ENCODE data around the gene C1orf232. TPM values are rescaled to one million over a fixed set of nuclear protein-coding genes. Genes with fewer than 3 reads are reported as not detected.

C1orf232 gene
- total and polyA plus RNA-seq, 2 donors (not counting 3 experiments of a cell fraction or from before 2014, with no cell fraction given): not detected

DNA sequence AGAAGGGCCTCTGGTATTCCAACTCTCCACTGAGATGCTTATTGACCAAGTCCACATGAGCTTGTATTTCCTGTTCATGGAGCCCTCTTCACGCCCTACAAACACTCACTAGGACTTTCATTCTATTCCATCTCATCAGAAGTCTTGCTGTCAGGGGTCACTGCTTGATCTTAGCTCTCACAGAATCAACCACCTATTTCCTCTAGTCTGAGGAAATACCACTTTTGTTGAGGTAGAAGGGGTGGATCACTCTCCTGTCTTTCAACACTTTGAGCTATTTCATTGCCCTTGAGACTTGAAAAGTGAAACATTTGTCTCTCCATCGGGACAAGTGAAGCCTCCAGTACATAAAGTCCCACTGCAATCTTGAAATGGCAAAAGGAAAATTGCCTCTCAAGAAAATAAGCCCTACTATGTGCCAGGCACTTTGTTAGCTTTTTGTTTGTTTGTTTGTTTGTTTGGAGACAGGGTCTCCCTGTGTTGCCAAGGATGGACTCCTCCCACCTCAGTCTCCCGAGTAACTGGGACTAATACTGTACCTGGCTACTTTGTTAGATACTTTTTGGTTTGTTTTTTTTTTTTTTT, 29.7 kb downstream of the C1orf232 start:
- Histone ChIP-seq H3K4me1 (ENCODE audit: control insufficient read depth, extremely low read depth, insufficient read depth, low read length) (no peaks in the 10 kb centered on the region), H3K4me2 (ENCODE audit: insufficient read depth, low read length) (no peak overlapping the region), H3K4me3 (replicated peaks in 1 of 3; ENCODE audit: insufficient read depth in 1 of 3, low read depth in 1 of 3, low read length in 3 of 3) (no peak overlapping the region), H3K27ac (ENCODE audit: insufficient read depth, low read depth, low read length) (no peak overlapping the region), H3K79me2 (ENCODE audit: control insufficient read depth, insufficient read depth, low read length) (no peaks in the 10 kb centered on the region), H2AFZ (ENCODE audit: low read depth, low read length) (no peak overlapping the region), H3K9ac (replicated peaks; ENCODE audit: extremely low read depth, insufficient read depth, low read length) (no peak overlapping the region), H4K20me1 (replicated peaks; ENCODE audit: control insufficient read depth, extremely low read depth, insufficient read depth, low read length) (no peaks in the 10 kb centered on the region), H3K36me3 (ENCODE audit: control insufficient read depth in 2 of 2, extremely low read depth in 1 of 2, insufficient read depth in 2 of 2, low read length in 2 of 2) (no peaks in the 10 kb centered on the region), H3K9me3 (replicated peaks; ENCODE audit: control insufficient read depth, insufficient read depth, low read length) (no peaks in the 10 kb centered on the region), H3K9me1 (replicated peaks; ENCODE audit: control insufficient read depth, extremely low read depth, insufficient read depth, low read length) (no peaks in the 10 kb centered on the region), H3K27me3 (ENCODE audit: control insufficient read depth in 2 of 2, insufficient read depth in 2 of 2, low read length in 2 of 2) (no peaks in the 10 kb centered on the region)
- dilution Hi-C loops (cut with MboI; ENCODE audit: extremely low pct_ligation_motif_present, low sequenced_read_pairs): no loop called here
- POLR2A ChIA-PET: interaction anchor here (0.7 to 1.2 kb wide), 2 partner anchors 28 to 230 kb away, joined by 3 to 6 read pairs; partner anchors contain the start of gene PDIK1L
- FAIRE-seq (no peak), DNase-seq (ENCODE audit: low read depth, low spot score) (no peak)
- CTCF ChIA-PET: interaction anchor here (0.7 to 2.3 kb wide), 8 partner anchors 8 to 103 kb away, joined by 3 to 29 read pairs (median 4); partner anchors contain the start of gene ZNF593
- TF ChIP-seq POLR2AphosphoS5 (IDR thresholded peaks at IDR 0.05; ENCODE audit: insufficient read depth, low read depth, low read length): no peak
- TF ChIP-seq EZH2 (IDR thresholded peaks at IDR 0.05; ENCODE audit: borderline replicate concordance, low read depth, low read length, severe bottlenecking): no peak
- TF ChIP-seq, protein P1, sequence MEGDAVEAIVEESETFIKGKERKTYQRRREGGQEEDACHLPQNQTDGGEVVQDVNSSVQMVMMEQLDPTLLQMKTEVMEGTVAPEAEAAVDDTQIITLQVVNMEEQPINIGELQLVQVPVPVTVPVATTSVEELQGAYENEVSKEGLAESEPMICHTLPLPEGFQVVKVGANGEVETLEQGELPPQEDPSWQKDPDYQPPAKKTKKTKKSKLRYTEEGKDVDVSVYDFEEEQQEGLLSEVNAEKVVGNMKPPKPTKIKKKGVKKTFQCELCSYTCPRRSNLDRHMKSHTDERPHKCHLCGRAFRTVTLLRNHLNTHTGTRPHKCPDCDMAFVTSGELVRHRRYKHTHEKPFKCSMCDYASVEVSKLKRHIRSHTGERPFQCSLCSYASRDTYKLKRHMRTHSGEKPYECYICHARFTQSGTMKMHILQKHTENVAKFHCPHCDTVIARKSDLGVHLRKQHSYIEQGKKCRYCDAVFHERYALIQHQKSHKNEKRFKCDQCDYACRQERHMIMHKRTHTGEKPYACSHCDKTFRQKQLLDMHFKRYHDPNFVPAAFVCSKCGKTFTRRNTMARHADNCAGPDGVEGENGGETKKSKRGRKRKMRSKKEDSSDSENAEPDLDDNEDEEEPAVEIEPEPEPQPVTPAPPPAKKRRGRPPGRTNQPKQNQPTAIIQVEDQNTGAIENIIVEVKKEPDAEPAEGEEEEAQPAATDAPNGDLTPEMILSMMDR (IDR thresholded peaks at IDR 0.05; ENCODE audit: extremely low read depth in 1 of 2, insufficient read depth in 1 of 2, low read depth in 1 of 2, low read length in 2 of 2): no peak
- TF ChIP-seq POLR2A (IDR thresholded peaks at IDR 0.05; ENCODE audit: low read depth, low read length): no peak
- TF ChIP-seq JUN (IDR thresholded peaks at IDR 0.05; ENCODE audit: borderline replicate concordance, insufficient read depth, insufficient read length, low read depth): no peak
- no peak for TF ChIP-seq GATA2 (IDR thresholded peaks at IDR 0.05; ENCODE audit: insufficient read depth, insufficient read length, low read depth, low read length)
- TF ChIP-seq, protein P2, sequence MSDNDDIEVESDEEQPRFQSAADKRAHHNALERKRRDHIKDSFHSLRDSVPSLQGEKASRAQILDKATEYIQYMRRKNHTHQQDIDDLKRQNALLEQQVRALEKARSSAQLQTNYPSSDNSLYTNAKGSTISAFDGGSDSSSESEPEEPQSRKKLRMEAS (IDR thresholded peaks at IDR 0.05; ENCODE audit: insufficient read depth, insufficient read length): no peak
- TF ChIP-seq FOS (IDR thresholded peaks at IDR 0.05; ENCODE audit: borderline replicate concordance, insufficient read depth, low read length): no peak
- TF ChIP-seq MYC (IDR thresholded peaks at IDR 0.05; ENCODE audit: low read depth, low read length): no peak
- BruUV-seq (replicated peaks): no TSS peak
- intact Hi-C loops (cut with micrococcal nuclease): no loop called here
